Measurements from ENCODE around the gene HOXD13. TPM values are rescaled to one million over a fixed set of nuclear protein-coding genes. Genes with fewer than 3 reads are reported as not detected.
A peak's percentile ranks its signal among the peaks of the same experiment; 100 is the strongest.

HOXD13 gene
- total RNA-seq, 2 experiments from 2014 or later, result not detected

- H3K27me3 Mint-ChIP-seq, result peaks cover 73% of the 10 kb centered on the region
- peak overlapping the region; percentile 60 for H3K4me3 Mint-ChIP-seq
Observed at GRCh38 chr2:176139661-176140512, 47.4 kb downstream of the HOXD13 start.

DNA sequence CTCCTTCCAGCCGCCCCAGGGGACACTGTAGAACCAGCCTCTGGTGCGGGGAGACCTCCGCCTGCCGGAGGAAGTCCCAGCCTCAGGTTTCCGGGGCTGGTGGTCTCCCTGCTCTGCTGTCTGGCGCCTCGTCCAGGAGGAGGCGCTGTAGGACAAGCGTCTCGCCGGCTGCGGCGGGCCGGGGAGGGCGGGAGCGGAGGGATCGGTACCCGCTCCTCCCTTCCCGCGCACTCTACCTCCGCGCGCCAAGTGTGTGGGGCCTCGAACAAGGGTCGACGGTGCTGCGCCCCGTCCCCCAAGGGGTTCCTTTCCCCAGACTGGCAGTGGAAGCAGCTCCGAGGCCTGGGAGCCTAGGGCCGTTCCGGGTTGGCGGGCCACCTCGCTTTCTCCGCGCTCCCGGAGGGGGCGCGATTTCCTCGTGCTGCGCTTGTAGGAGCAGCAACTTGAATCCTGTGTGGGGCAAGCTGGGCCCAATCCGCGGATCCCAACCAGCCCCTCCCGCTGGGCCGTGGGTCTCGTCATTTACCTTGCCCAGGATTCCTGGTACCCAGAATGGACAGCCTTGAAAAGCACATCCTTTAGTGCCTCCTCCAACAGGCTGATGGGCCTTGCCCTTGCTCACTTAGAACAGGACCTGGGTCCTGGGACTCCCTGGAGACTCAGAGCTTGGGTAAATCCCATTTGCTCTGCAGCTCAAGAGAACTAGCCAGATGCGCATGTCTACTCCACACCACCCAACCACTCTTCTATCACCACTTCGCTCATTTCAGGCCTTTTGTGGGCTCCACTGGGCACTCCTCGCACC lies 48.2 kb downstream of the HOXD13 start:
- H3K27ac Mint-ChIP-seq, result peak overlapping the region; percentile 48

More at GRCh38 chr2:176139661-176140512, 47.4 kb downstream of the HOXD13 start:
- H3K9me3 Mint-ChIP-seq, result no peaks in the 10 kb centered on the region
- DNase-seq (no peak), ATAC-seq (ENCODE audit: low read depth) (no peak)
- H3K4me1 Mint-ChIP-seq, result peaks cover 21% of the 10 kb centered on the region
- H3K36me3 Mint-ChIP-seq, result peaks cover 3% of the 10 kb centered on the region
- peak overlapping the region; percentile 48 for H3K27ac Mint-ChIP-seq
- POLR2A ChIA-PET, result interaction anchor here (0.6 to 1.0 kb wide), 2 partner anchors 315 to 502 kb away, joined by 3 to 4 read pairs; no protein-coding TSS in a partner anchor

GRCh38 chr2:176142281-176142680 lies 49.8 kb downstream of the HOXD13 start:
- Mint-ChIP-seq H3K36me3 (no peaks in the 10 kb centered on the region), H3K4me1 (peaks cover 12% of the 10 kb centered on the region), H3K9me3 (no peaks in the 10 kb centered on the region), H3K27ac (no peak overlapping the region), H3K27me3 (peaks cover 75% of the 10 kb centered on the region), H3K4me3 (no peak overlapping the region)
- POLR2A ChIA-PET, result no interaction called here
- DNase-seq (no peak), ATAC-seq (ENCODE audit: low read depth) (no peak)

More for the DNA sequence above, 48.2 kb downstream of the HOXD13 start:
- no peaks in the 10 kb centered on the region for H3K9me3 Mint-ChIP-seq
- H3K4me3 Mint-ChIP-seq, result peak overlapping the region; percentile 60
- H3K4me1 Mint-ChIP-seq, result peaks cover 17% of the 10 kb centered on the region
- peaks cover 1% of the 10 kb centered on the region for H3K36me3 Mint-ChIP-seq
- DNase-seq (peak; percentile 89), ATAC-seq (ENCODE audit: low read depth) (peak; percentile 94)
- POLR2A ChIA-PET, result interaction anchor here (0.6 to 1.0 kb wide), 3 partner anchors 314 to 502 kb away, joined by 3 to 4 read pairs (median 4); no protein-coding TSS in a partner anchor
- H3K27me3 Mint-ChIP-seq, result peaks cover 73% of the 10 kb centered on the region

Other genes with a start within 250 kb of the HOXD13 start
- gene LNPK, start 90.5 kb upstream of the HOXD13 start, total RNA-seq, result 10 to 100 TPM; 41.5 to 45.4 TPM
- gene EVX2, start 8.8 kb upstream of the HOXD13 start, total RNA-seq, result not detected
- not detected for gene HOXD12, start 7.1 kb downstream of the HOXD13 start, total RNA-seq
- gene HOXD11, start 14.6 kb downstream of the HOXD13 start, total RNA-seq, result not detected
- not detected for gene HOXD10, start 24.1 kb downstream of the HOXD13 start, total RNA-seq
- not detected for gene HOXD9, start 30.0 kb downstream of the HOXD13 start, total RNA-seq
- not detected for gene HOXD8, start 37.0 kb downstream of the HOXD13 start, total RNA-seq
- not detected for gene HOXD4, start 58.8 kb downstream of the HOXD13 start, total RNA-seq
- gene HOXD3, start 64.6 kb downstream of the HOXD13 start, total RNA-seq, result not detected
- not detected for gene HOXD1, start 95.9 kb downstream of the HOXD13 start, total RNA-seq
- 10 to 100 TPM; 11.4 to 12.7 TPM for gene MTX2, start 176.7 kb downstream of the HOXD13 start, total RNA-seq

Measured in activated naive CD8-positive, alpha-beta T cell treated with anti-CD3 and anti-CD28 coated beads, Interleukin-2, amount 10 ng/mL, durations not matched to agents 7 days and 5 days (primary cell).